ENCODE measurements around the gene LRFN2. TPM values are rescaled to one million over a fixed set of nuclear protein-coding genes. Genes with fewer than 3 reads are reported as not detected.

The LRFN2 gene
- total and polyA plus RNA-seq, 2 experiments from 2014 or later, result 0.29 to 2.5 TPM

- no peak overlapping the region for H3K4me3 ChIP-seq
- no peak overlapping the region for H3K4me2 ChIP-seq
- H3K4me1 ChIP-seq (ENCODE audit: insufficient read depth), result no peaks in the 10 kb centered on the region
- H3K27me3 Mint-ChIP-seq (ENCODE audit: insufficient read depth, low read depth, poor library complexity), result no peaks in the 10 kb centered on the region
- H3K9me3 Mint-ChIP-seq, result no peaks in the 10 kb centered on the region
- H3K27ac Mint-ChIP-seq, result no peak overlapping the region
- DNase-seq (ENCODE audit: low spot score) (no peak), ATAC-seq (no peak)
- H3K79me2 ChIP-seq (replicated peaks; ENCODE audit: insufficient read depth), result no peaks in the 10 kb centered on the region
- no peaks in the 10 kb centered on the region for H3F3A ChIP-seq (replicated peaks; ENCODE audit: low read depth)
- no peaks in the 10 kb centered on the region for H3K4me1 Mint-ChIP-seq
- H3K4me3 Mint-ChIP-seq, result no peak overlapping the region
- TF ChIP-seq, protein P1, sequence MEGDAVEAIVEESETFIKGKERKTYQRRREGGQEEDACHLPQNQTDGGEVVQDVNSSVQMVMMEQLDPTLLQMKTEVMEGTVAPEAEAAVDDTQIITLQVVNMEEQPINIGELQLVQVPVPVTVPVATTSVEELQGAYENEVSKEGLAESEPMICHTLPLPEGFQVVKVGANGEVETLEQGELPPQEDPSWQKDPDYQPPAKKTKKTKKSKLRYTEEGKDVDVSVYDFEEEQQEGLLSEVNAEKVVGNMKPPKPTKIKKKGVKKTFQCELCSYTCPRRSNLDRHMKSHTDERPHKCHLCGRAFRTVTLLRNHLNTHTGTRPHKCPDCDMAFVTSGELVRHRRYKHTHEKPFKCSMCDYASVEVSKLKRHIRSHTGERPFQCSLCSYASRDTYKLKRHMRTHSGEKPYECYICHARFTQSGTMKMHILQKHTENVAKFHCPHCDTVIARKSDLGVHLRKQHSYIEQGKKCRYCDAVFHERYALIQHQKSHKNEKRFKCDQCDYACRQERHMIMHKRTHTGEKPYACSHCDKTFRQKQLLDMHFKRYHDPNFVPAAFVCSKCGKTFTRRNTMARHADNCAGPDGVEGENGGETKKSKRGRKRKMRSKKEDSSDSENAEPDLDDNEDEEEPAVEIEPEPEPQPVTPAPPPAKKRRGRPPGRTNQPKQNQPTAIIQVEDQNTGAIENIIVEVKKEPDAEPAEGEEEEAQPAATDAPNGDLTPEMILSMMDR (conservative IDR thresholded peaks at IDR 0.05; ENCODE audit: low read depth in 2 of 2), result no peak
- TF ChIP-seq EZH2 (IDR thresholded peaks at IDR 0.05; ENCODE audit: low read depth, unreplicated experiment), result no peak
- TF ChIP-seq NANOG (IDR thresholded peaks at IDR 0.05; ENCODE audit: borderline replicate concordance), result no peak
- TF ChIP-seq ETS1 (IDR thresholded peaks at IDR 0.05), result no peak
- no peak for TF ChIP-seq ZNF114 (CRISPR knock-in tag; IDR thresholded peaks at IDR 0.05)
- H4K20me1 ChIP-seq (replicated peaks; ENCODE audit: insufficient read depth), result no peaks in the 10 kb centered on the region; the same call in 1 of the 2 replicates
- no peaks in the 10 kb centered on the region for H3K27me3 ChIP-seq (ENCODE audit: insufficient read depth)
- H3K36me3 ChIP-seq (ENCODE audit: insufficient read depth), result no peaks in the 10 kb centered on the region
- no peak overlapping the region for H3K27ac ChIP-seq (ENCODE audit: low read depth)
- no peaks in the 10 kb centered on the region for H3K36me3 Mint-ChIP-seq (ENCODE audit: low read depth)
- peaks cover 9% of the 10 kb centered on the region for H3K9me2 ChIP-seq (ENCODE audit: insufficient read depth)
- no peak overlapping the region for H2AFZ ChIP-seq
These were observed 86.9 kb downstream of the LRFN2 start for GRCh38 chr6:40500227-40500626.

- no peaks in the 10 kb centered on the region for H3F3A ChIP-seq (replicated peaks; ENCODE audit: low read depth)
- H3K36me3 Mint-ChIP-seq (ENCODE audit: low read depth), result no peaks in the 10 kb centered on the region
These were observed 87.9 kb downstream of the LRFN2 start for GRCh38 chr6:40499215-40499614.

GRCh38 chr6:40498148-40498547 is 89.0 kb downstream of the LRFN2 start:
- no peaks in the 10 kb centered on the region for H3K27me3 Mint-ChIP-seq (ENCODE audit: insufficient read depth, low read depth, poor library complexity)
- no peaks in the 10 kb centered on the region for H3F3A ChIP-seq (replicated peaks; ENCODE audit: low read depth)
- no peak overlapping the region for H3K27ac ChIP-seq (ENCODE audit: low read depth)
- H3K9me3 Mint-ChIP-seq, result no peaks in the 10 kb centered on the region
- no peak overlapping the region for H3K4me3 ChIP-seq
- H3K4me1 ChIP-seq (ENCODE audit: insufficient read depth), result no peaks in the 10 kb centered on the region
- H3K27ac Mint-ChIP-seq, result no peak overlapping the region
- no peaks in the 10 kb centered on the region for H3K36me3 Mint-ChIP-seq (ENCODE audit: low read depth)
- no peak for DNase-seq (ENCODE audit: low spot score)
- no peaks in the 10 kb centered on the region for H3K4me1 Mint-ChIP-seq
- no peaks in the 10 kb centered on the region; the same call in 1 of the 2 replicates for H4K20me1 ChIP-seq (replicated peaks; ENCODE audit: insufficient read depth)
- no peaks in the 10 kb centered on the region for H3K36me3 ChIP-seq (ENCODE audit: insufficient read depth)
- H3K27me3 ChIP-seq (ENCODE audit: insufficient read depth), result no peaks in the 10 kb centered on the region
- no peaks in the 10 kb centered on the region for H3K79me2 ChIP-seq (replicated peaks; ENCODE audit: insufficient read depth)
- H3K4me2 ChIP-seq, result no peak overlapping the region
- no peak for ATAC-seq
- H3K9me2 ChIP-seq (ENCODE audit: insufficient read depth), result peaks cover 14% of the 10 kb centered on the region
- H3K4me3 Mint-ChIP-seq, result no peak overlapping the region
- H2AFZ ChIP-seq, result no peak overlapping the region
- TF ChIP-seq ZNF331 (CRISPR knock-in tag; IDR thresholded peaks at IDR 0.05; ENCODE audit: low read depth), result no peak
- no peak for TF ChIP-seq REST (IDR thresholded peaks at IDR 0.05; ENCODE audit: unreplicated experiment)
- no peak for TF ChIP-seq STAT1 (IDR thresholded peaks at IDR 0.05; ENCODE audit: unreplicated experiment)
- no peak for TF ChIP-seq EZH2phosphoT487 (IDR thresholded peaks at IDR 0.05; ENCODE audit: unreplicated experiment)
- TF ChIP-seq ETS1 (IDR thresholded peaks at IDR 0.05), result no peak
- TF ChIP-seq ZNF114 (CRISPR knock-in tag; IDR thresholded peaks at IDR 0.05), result no peak
- no peak for TF ChIP-seq JUNB (IDR thresholded peaks at IDR 0.05; ENCODE audit: unreplicated experiment)
- no peak for TF ChIP-seq POLR2AphosphoS5 (IDR thresholded peaks at IDR 0.05; ENCODE audit: low read depth)
- TF ChIP-seq CREB1 (CRISPR knock-in tag; IDR thresholded peaks at IDR 0.05; ENCODE audit: low read depth), result no peak

More at GRCh38 chr6:40499215-40499614, 87.9 kb downstream of the LRFN2 start:
- Mint-ChIP-seq H3K4me3 (no peak overlapping the region), H3K27me3 (ENCODE audit: insufficient read depth, low read depth, poor library complexity) (no peaks in the 10 kb centered on the region), H3K4me1 (no peaks in the 10 kb centered on the region), H3K9me3 (no peaks in the 10 kb centered on the region), H3K27ac (no peak overlapping the region)
- no peaks in the 10 kb centered on the region; the same call in 1 of the 2 replicates for H4K20me1 ChIP-seq (replicated peaks; ENCODE audit: insufficient read depth)
- peaks cover 14% of the 10 kb centered on the region for H3K9me2 ChIP-seq (ENCODE audit: insufficient read depth)
- no peak for ATAC-seq
- no peaks in the 10 kb centered on the region for H3K79me2 ChIP-seq (replicated peaks; ENCODE audit: insufficient read depth)
- no peaks in the 10 kb centered on the region for H3K27me3 ChIP-seq (ENCODE audit: insufficient read depth)
- no peak for DNase-seq (ENCODE audit: low spot score)
- H3K4me3 ChIP-seq, result no peak overlapping the region
- no peak overlapping the region for H3K4me2 ChIP-seq
- no peaks in the 10 kb centered on the region for H3K4me1 ChIP-seq (ENCODE audit: insufficient read depth)
- TF ChIP-seq ZNF114 (CRISPR knock-in tag; IDR thresholded peaks at IDR 0.05), result no peak
- no peak for TF ChIP-seq NANOG (IDR thresholded peaks at IDR 0.05; ENCODE audit: borderline replicate concordance)
- TF ChIP-seq JUNB (IDR thresholded peaks at IDR 0.05; ENCODE audit: unreplicated experiment), result no peak
- TF ChIP-seq EZH2 (IDR thresholded peaks at IDR 0.05; ENCODE audit: low read depth, unreplicated experiment), result no peak
- H3K36me3 ChIP-seq (ENCODE audit: insufficient read depth), result no peaks in the 10 kb centered on the region
- H3K27ac ChIP-seq (ENCODE audit: low read depth), result no peak overlapping the region
- H2AFZ ChIP-seq, result no peak overlapping the region

Measured in GM23338 (cell line).